ENCODE data around the gene RTL1. TPM values are rescaled to one million over a fixed set of nuclear protein-coding genes. Genes with fewer than 3 reads are reported as not detected.
A peak's percentile ranks its signal among the peaks of the same experiment; 100 is the strongest.

Gene RTL1
- total and polyA plus RNA-seq, 2 of the 13 experiments (the other 11 are each of a cell fraction or from before 2014, with no cell fraction given) = not detected

- Histone ChIP-seq H3K4me1 (ENCODE audit: insufficient read depth, low read length) (peaks cover 67% of the 10 kb centered on the region), H3K9me3 (ENCODE audit: low read length) (no peaks in the 10 kb centered on the region), H3K27ac (ENCODE audit: extremely low read length, insufficient read depth, low read length) (no peak overlapping the region), H2AFZ (ENCODE audit: low read length) (no peak overlapping the region), H3K4me3 (replicated peaks in 1 of 3; ENCODE audit: insufficient read depth in 1 of 3, low read depth in 2 of 3, low read length in 3 of 3) (no peak overlapping the region), H3K9ac (ENCODE audit: insufficient read depth, low read depth, low read length) (no peak overlapping the region), H4K20me1 (ENCODE audit: insufficient read depth, low read length) (no peaks in the 10 kb centered on the region), H3K27me3 (ENCODE audit: control insufficient read depth in 1 of 2, insufficient read depth in 2 of 2, low read length in 2 of 2) (no peaks in the 10 kb centered on the region), H3K79me2 (ENCODE audit: insufficient read depth, low read length) (no peaks in the 10 kb centered on the region), H3K36me3 (replicated peaks in 1 of 2; ENCODE audit: control insufficient read depth in 1 of 2, insufficient read depth in 2 of 2, low read length in 2 of 2) (no peaks in the 10 kb centered on the region), H3K4me2 (ENCODE audit: low read depth, low read length) (no peak overlapping the region)
- ChIA-PET CTCF (ENCODE audit: low intra/inter-chr PET ratio, low total read pairs) (no interaction called here), POLR2A (interaction anchor here (0.9 kb wide), 1 partner anchor 23 kb away, joined by 3 read pairs; no protein-coding TSS in a partner anchor)
- ATAC-seq = no peak
- DNase-seq (ENCODE audit: low spot score) = no peak
- no peak for FAIRE-seq
- in situ Hi-C loops (cut with HindIII; ENCODE audit: extremely low pct_ligation_motif_present, low pct_unique_long_range_greater_than_20kb) (no loop called here), intact Hi-C loops (cut with micrococcal nuclease; ENCODE audit: unreplicated experiment) (no loop called here)
- TF ChIP-seq SATB2 (CRISPR knock-in tag; IDR thresholded peaks at IDR 0.05) = no peak
- no TSS peak for BruUV-seq (replicated peaks)
- WGBS (ENCODE audit: low lambda C conversion rate) = 91% methylated on average over 9 of the region's 9 CpGs
Observed at GRCh38 chr14:100844421-100844820, 59.1 kb downstream of the RTL1 start.

- no peaks in the 10 kb centered on the region for H3K36me3 ChIP-seq (replicated peaks in 1 of 2; ENCODE audit: control insufficient read depth in 1 of 2, insufficient read depth in 2 of 2, low read length in 2 of 2)
- intact Hi-C loops (cut with micrococcal nuclease; ENCODE audit: unreplicated experiment) (no loop called here), in situ Hi-C loops (cut with HindIII; ENCODE audit: extremely low pct_ligation_motif_present, low pct_unique_long_range_greater_than_20kb) (no loop called here)
- H3K9me3 ChIP-seq (ENCODE audit: low read length) = no peaks in the 10 kb centered on the region
- H3K27me3 ChIP-seq (ENCODE audit: control insufficient read depth in 1 of 2, insufficient read depth in 2 of 2, low read length in 2 of 2) = no peaks in the 10 kb centered on the region
- ChIA-PET CTCF (ENCODE audit: low intra/inter-chr PET ratio, low total read pairs) (no interaction called here), POLR2A (interaction anchor here (0.9 kb wide), 1 partner anchor 22 kb away, joined by 3 read pairs; no protein-coding TSS in a partner anchor)
- DNase-seq (ENCODE audit: low spot score) = no peak
- BruUV-seq (replicated peaks) = no TSS peak
- WGBS (ENCODE audit: low lambda C conversion rate) = 83% methylated on average over 4 of the region's 4 CpGs
- H3K4me1 ChIP-seq (ENCODE audit: insufficient read depth, low read length) = peaks cover 71% of the 10 kb centered on the region
- no peaks in the 10 kb centered on the region for H4K20me1 ChIP-seq (ENCODE audit: insufficient read depth, low read length)
- H3K27ac ChIP-seq (ENCODE audit: extremely low read length, insufficient read depth, low read length) = no peak overlapping the region
- TF ChIP-seq ZNF280B (CRISPR knock-in tag; IDR thresholded peaks at IDR 0.05; ENCODE audit: borderline replicate concordance) = no peak
- TF ChIP-seq ZNF687 (CRISPR knock-in tag; IDR thresholded peaks at IDR 0.05) = 0 out of 2 replicates have a peak, but pooled peaks have one; percentile 14
- no peak for ATAC-seq
- no peak overlapping the region for H2AFZ ChIP-seq (ENCODE audit: low read length)
- no peaks in the 10 kb centered on the region for H3K79me2 ChIP-seq (ENCODE audit: insufficient read depth, low read length)
- FAIRE-seq = no peak
- no peak overlapping the region for H3K9ac ChIP-seq (ENCODE audit: insufficient read depth, low read depth, low read length)
- no peak overlapping the region for H3K4me3 ChIP-seq (replicated peaks in 1 of 3; ENCODE audit: insufficient read depth in 1 of 3, low read depth in 2 of 3, low read length in 3 of 3)
- H3K4me2 ChIP-seq (ENCODE audit: low read depth, low read length) = no peak overlapping the region
Observed at GRCh38 chr14:100844082-100844408, 59.5 kb downstream of the RTL1 start.
